HG03175 (cell line): ENCODE results near the gene HIRA.
"Not testable (repeated sequence)": the region's sequence is repeated elsewhere in the genome, so short reads cannot be mapped to it uniquely, and the experiment has no call there.

ENCODE experiments used
- ATAC-seq: cut with Tn5 transposase; IDR thresholded peaks from one replicate; pipeline ENCODE4 v1.9.1; 2021; ENCODE audit warnings: mild to moderate bottlenecking, moderate library complexity; ENCODE audit not compliant: unreplicated experiment

Gene HIRA

GRCh38 chr22:19463491-19464469, 32.2 kb upstream of the HIRA start:
- no peak for ATAC-seq

GRCh38 chr22:19463008-19463407, 31.5 kb upstream of the HIRA start:
- no peak for ATAC-seq

- ATAC-seq: no peak
These were observed 30.0 kb upstream of the HIRA start for GRCh38 chr22:19461506-19461905.

- no peak for ATAC-seq
These were observed 28.5 kb upstream of the HIRA start for GRCh38 chr22:19460036-19460435.

- no peak for ATAC-seq
These were observed 26.4 kb upstream of the HIRA start for GRCh38 chr22:19457828-19458428.

GRCh38 chr22:19456541-19456940, 25.0 kb upstream of the HIRA start:
- no peak for ATAC-seq

- ATAC-seq: no peak
These were observed 24.2 kb upstream of the HIRA start for GRCh38 chr22:19455585-19456370.

GRCh38 chr22:19455033-19455432, 23.5 kb upstream of the HIRA start:
- no peak for ATAC-seq

GRCh38 chr22:19454156-19454555, 22.6 kb upstream of the HIRA start:
- ATAC-seq: no peak

GRCh38 chr22:19453718-19454117, 22.2 kb upstream of the HIRA start:
- ATAC-seq: no peak

GRCh38 chr22:19451570-19451969, 20.0 kb upstream of the HIRA start:
- ATAC-seq: no peak

GRCh38 chr22:19450363-19451175, 19.0 kb upstream of the HIRA start:
- no peak for ATAC-seq

GRCh38 chr22:19449422-19449767, 17.9 kb upstream of the HIRA start:
- ATAC-seq: no peak

GRCh38 chr22:19448739-19449421, 17.3 kb upstream of the HIRA start:
- ATAC-seq: no peak

- ATAC-seq: peak; percentile 51
These were observed 16.6 kb upstream of the HIRA start for GRCh38 chr22:19448076-19448607.

- peak; percentile 75 for ATAC-seq
These were observed 16.0 kb upstream of the HIRA start, which contains the start of gene C22orf39 for GRCh38 chr22:19447330-19448075. Gene C22orf39 (minus strand): TSS chr22:19447711. CDS start chr22:19447688, 23 bp downstream.

GRCh38 chr22:19446603-19447329, 15.2 kb upstream of the HIRA start:
- ATAC-seq: peak; percentile 8

GRCh38 chr22:19445279-19445982, 13.9 kb upstream of the HIRA start:
- not testable (repeated sequence) for ATAC-seq
